ENCODE data around the gene LRRC4C. TPM values are rescaled to one million over a fixed set of nuclear protein-coding genes. Genes with fewer than 3 reads are reported as not detected.

The LRRC4C gene
- total RNA-seq, 6 donors from 2014 or later, result 0.37 to 1.2 (median 1.0) TPM; not detected in 2

- Histone ChIP-seq H3K4me3 (no peak overlapping the region), H3K27ac (no peak overlapping the region), H3K4me1 (no peaks in the 10 kb centered on the region), H3K27me3 (no peaks in the 10 kb centered on the region), H3K9me3 (no peaks in the 10 kb centered on the region), H3K36me3 (no peaks in the 10 kb centered on the region)
- DNase-seq, result no peak
- TF ChIP-seq POLR2A (IDR thresholded peaks at IDR 0.05), result no peak
- TF ChIP-seq CTCF (IDR thresholded peaks at IDR 0.05), result no peak
- TF ChIP-seq EP300 (IDR thresholded peaks at IDR 0.05), result no peak
- TF ChIP-seq POLR2AphosphoS5 (IDR thresholded peaks at IDR 0.05), result no peak
- 84 to 86% methylated on average over 3 of the region's 3 CpGs for WGBS, 2 donors
- no peak for ATAC-seq (ENCODE audit: low FRiP score in 2 of 2)
Observed at GRCh38 chr11:40417627-40418026, 1041.8 kb downstream of the LRRC4C start.

- Histone ChIP-seq H3K4me3 (no peak overlapping the region), H3K4me1 (no peaks in the 10 kb centered on the region), H3K9me3 (no peaks in the 10 kb centered on the region), H3K27ac (no peak overlapping the region), H3K27me3 (no peaks in the 10 kb centered on the region), H3K36me3 (no peaks in the 10 kb centered on the region)
- WGBS, 2 donors, result 76 to 80% methylated on average over 1 of the region's 1 CpG
- DNase-seq, result no peak
- ATAC-seq (ENCODE audit: low FRiP score in 2 of 2), result no peak
- TF ChIP-seq POLR2A (IDR thresholded peaks at IDR 0.05) (no peak), EP300 (IDR thresholded peaks at IDR 0.05) (no peak), POLR2AphosphoS5 (IDR thresholded peaks at IDR 0.05) (no peak)
Observed at GRCh38 chr11:40407355-40407754, 1052.1 kb downstream of the LRRC4C start.

GRCh38 chr11:40405614-40406013 is 1053.8 kb downstream of the LRRC4C start:
- H3K9me3 ChIP-seq, result no peaks in the 10 kb centered on the region
- WGBS, 2 donors, result 96 to 97% methylated on average over 1 of the region's 1 CpG
- H3K4me1 ChIP-seq, result no peaks in the 10 kb centered on the region
- no peak overlapping the region for H3K4me3 ChIP-seq
- ATAC-seq (ENCODE audit: low FRiP score in 2 of 2) (no peak), DNase-seq (no peak)
- TF ChIP-seq POLR2AphosphoS5 (IDR thresholded peaks at IDR 0.05) (no peak), EP300 (IDR thresholded peaks at IDR 0.05) (no peak), CTCF (IDR thresholded peaks at IDR 0.05) (no peak), POLR2A (IDR thresholded peaks at IDR 0.05) (no peak)
- no peak overlapping the region for H3K27ac ChIP-seq
- no peaks in the 10 kb centered on the region for H3K36me3 ChIP-seq
- H3K27me3 ChIP-seq, result no peaks in the 10 kb centered on the region

- no peaks in the 10 kb centered on the region for H3K36me3 ChIP-seq
- no peak for TF ChIP-seq EP300 (IDR thresholded peaks at IDR 0.05)
- no peak for TF ChIP-seq POLR2AphosphoS5 (IDR thresholded peaks at IDR 0.05)
- TF ChIP-seq CTCF (IDR thresholded peaks at IDR 0.05), result no peak
- no peak for TF ChIP-seq POLR2A (IDR thresholded peaks at IDR 0.05)
- 62 to 64% methylated on average over 1 of the region's 1 CpG for WGBS, 2 donors
- H3K4me1 ChIP-seq, result no peaks in the 10 kb centered on the region
- DNase-seq (no peak), ATAC-seq (ENCODE audit: low FRiP score in 2 of 2) (no peak)
- H3K27ac ChIP-seq, result no peak overlapping the region
- H3K27me3 ChIP-seq, result no peaks in the 10 kb centered on the region
- H3K9me3 ChIP-seq, result no peaks in the 10 kb centered on the region
- H3K4me3 ChIP-seq, result no peak overlapping the region
Observed at GRCh38 chr11:40403321-40403720, 1056.1 kb downstream of the LRRC4C start.

- H3K36me3 ChIP-seq, result no peaks in the 10 kb centered on the region
- no peak for TF ChIP-seq POLR2AphosphoS5 (IDR thresholded peaks at IDR 0.05)
- no peak for TF ChIP-seq POLR2A (IDR thresholded peaks at IDR 0.05)
- no peak for TF ChIP-seq EP300 (IDR thresholded peaks at IDR 0.05)
- no peak for TF ChIP-seq CTCF (IDR thresholded peaks at IDR 0.05)
- no peak overlapping the region for H3K4me3 ChIP-seq
- no peaks in the 10 kb centered on the region for H3K4me1 ChIP-seq
- ATAC-seq (ENCODE audit: low FRiP score in 2 of 2) (no peak), DNase-seq (no peak)
- H3K27me3 ChIP-seq, result no peaks in the 10 kb centered on the region
- 32 to 59% methylated on average over 4 of the region's 4 CpGs for WGBS, 2 donors
- H3K9me3 ChIP-seq, result no peaks in the 10 kb centered on the region
- no peak overlapping the region for H3K27ac ChIP-seq
Observed at GRCh38 chr11:40401132-40401853, 1058.2 kb downstream of the LRRC4C start.
